CD4-positive, alpha-beta T cell (primary cell): ENCODE data around the gene FXYD3. TPM values are rescaled to one million over a fixed set of nuclear protein-coding genes. Genes with fewer than 3 reads are reported as not detected.

Source experiments
- ATAC-seq: fragments of 200-7000 bp; cut with Tn5 transposase; one replicate; pipeline ENCODE4 v1.10.0; 2022; ENCODE audit warnings: mild to moderate bottlenecking; ENCODE audit not compliant: poor library complexity
- CTCF ChIA-PET: fragments of 350-600 bp; sonication (Branson Sonifier 250); formaldehyde crosslinking; loops from one replicate; lab custom pipeline; 2021; ENCODE audit warnings: antibody characterized with exemption, inconsistent platforms; lab: Charles Lee
- POLR2A ChIA-PET: fragments of 350-600 bp; sonication (Branson Sonifier 250); formaldehyde crosslinking; loops from one replicate; lab custom pipeline; 2021; ENCODE audit warnings: antibody characterized with exemption, inconsistent platforms; lab: Charles Lee
- DNase-seq, 14 experiments: peaks; one replicate each; pipeline ENCODE4 v3.0.0-alpha.2; 2013 to 2020; ENCODE audit warnings: mixed read lengths in 2 of 14
- H3K27ac ChIP-seq, 2 donors: one replicate each; pipeline versions ENCODE4 v1.5.1 to v1.7.0; 2013; ENCODE audit warnings: low read length in 2 of 2, low read depth in 1 of 2, mild to moderate bottlenecking in 1 of 2
- H3K27me3 ChIP-seq, 2 experiments: 1 replicate in 1 of 2; 2 replicates in 1 of 2; pipeline versions ENCODE4 v1.6.1 to v1.7.0; 2013; ENCODE audit warnings: low read length in 2 of 2, control low read depth in 1 of 2, mild to moderate bottlenecking in 1 of 2, moderate library complexity in 1 of 2; ENCODE audit not compliant: insufficient read depth in 2 of 2, control insufficient read depth in 1 of 2
- H3K36me3 ChIP-seq: one replicate; pipeline ENCODE4 v1.6.1; 2013; ENCODE audit warnings: low read length, control low read depth; ENCODE audit not compliant: insufficient read depth
- H3K4me1 ChIP-seq: one replicate; pipeline ENCODE4 v1.6.1; 2013; ENCODE audit warnings: low read length, control low read depth; ENCODE audit not compliant: insufficient read depth
- H3K4me3 ChIP-seq: one replicate; pipeline ENCODE4 v1.5.1; 2013; ENCODE audit warnings: mild to moderate bottlenecking, low read length, moderate library complexity
- H3K9me3 ChIP-seq, 2 experiments: 1 replicate in 1 of 2; 2 replicates in 1 of 2; pipeline versions ENCODE4 v1.6.1 to v1.7.0; 2013; ENCODE audit warnings: low read length in 2 of 2, mild to moderate bottlenecking in 2 of 2, control low read depth in 1 of 2, moderate library complexity in 1 of 2; ENCODE audit not compliant: control insufficient read depth in 1 of 2, insufficient read depth in 1 of 2
- H3K27ac Mint-ChIP-seq: one replicate; pipeline ENCODE4 v1.8.0; 2020; ENCODE audit warnings: mixed read lengths
- H3K27me3 Mint-ChIP-seq: one replicate; pipeline ENCODE4 v1.8.0; 2021; ENCODE audit warnings: mixed read lengths
- H3K36me3 Mint-ChIP-seq: one replicate; pipeline ENCODE4 v1.8.0; 2021; ENCODE audit warnings: low read depth, mixed read lengths
- H3K4me1 Mint-ChIP-seq: one replicate; pipeline ENCODE4 v1.8.0; 2021; ENCODE audit warnings: low read depth, mixed read lengths
- H3K4me3 Mint-ChIP-seq: one replicate; pipeline ENCODE4 v1.8.0; 2020; ENCODE audit warnings: mild to moderate bottlenecking, mixed read lengths
- H3K9me3 Mint-ChIP-seq: one replicate; pipeline ENCODE4 v1.8.0; 2020; ENCODE audit warnings: mixed read lengths
- CTCF ChIP-seq: fragments of 200-600 bp; IDR thresholded peaks from one replicate; pipeline ENCODE4 v1.8.0; 2022; ENCODE audit warnings: antibody characterized with exemption, mild to moderate bottlenecking
- intact Hi-C, 2 experiments: fragments of 100-400 bp; cut with DNase I in 1 of 2; cut with micrococcal nuclease in 1 of 2; formaldehyde crosslinking; loops; one replicate each; pipeline versions ENCODE4 v1.15.1 to v1.9.0; 2023 to 2025; cut with DNase I, micrococcal nuclease
- total RNA-seq, 174 experiments: library from RNA in 2 of 174; stranded (reverse) in 2 of 174; gene quantifications; one replicate each; pipeline ENCODE4 v1.2.3 and lab custom pipeline; 2021 to 2026

FXYD3 gene
- total RNA-seq, 2 experiments from 2014 or later: not detected

- ATAC-seq (peak; percentile 80), DNase-seq (peak in 11 of 14 experiments; percentile 5 to 70 (median 23))
- H3K36me3 Mint-ChIP-seq: no peaks in the 10 kb centered on the region
- H3K4me3 ChIP-seq: no peak overlapping the region
- intact Hi-C loops: loop anchor here (1.0 to 5.0 kb wide), 3 partner anchors 117 to 450 kb away; no protein-coding TSS in a partner anchor
- H3K27ac Mint-ChIP-seq: no peak overlapping the region
- peak; percentile 78 for TF ChIP-seq CTCF
- H3K4me1 Mint-ChIP-seq: peaks cover 5% of the 10 kb centered on the region
- CTCF ChIA-PET: interaction anchor here (1.8 kb wide), 1 partner anchor 24 kb away, joined by 5 read pairs; no protein-coding TSS in a partner anchor
- H3K9me3 Mint-ChIP-seq: no peaks in the 10 kb centered on the region
- H3K27me3 ChIP-seq: peaks cover 10 to 11% of the 10 kb centered on the region in 2 experiments
- no peaks in the 10 kb centered on the region for H3K36me3 ChIP-seq
- no peaks in the 10 kb centered on the region for H3K9me3 ChIP-seq
- no peak overlapping the region for H3K4me3 Mint-ChIP-seq
- no peak overlapping the region for H3K27ac ChIP-seq
- POLR2A ChIA-PET: no interaction called here
- H3K4me1 ChIP-seq: peaks cover 11% of the 10 kb centered on the region
- peaks cover 12% of the 10 kb centered on the region for H3K27me3 Mint-ChIP-seq
Observed at GRCh38 chr19:35090506-35091214, 25.0 kb upstream of the FXYD3 start.

GRCh38 chr19:35093430-35093829, 22.2 kb upstream of the FXYD3 start:
- CTCF ChIA-PET: no interaction called here
- no peak for ATAC-seq
- Mint-ChIP-seq H3K27ac (no peak overlapping the region), H3K27me3 (peaks cover 12% of the 10 kb centered on the region), H3K9me3 (no peaks in the 10 kb centered on the region), H3K4me1 (peaks cover 5% of the 10 kb centered on the region), H3K4me3 (no peak overlapping the region), H3K36me3 (no peaks in the 10 kb centered on the region)
- Histone ChIP-seq H3K27ac (no peak overlapping the region), H3K4me3 (no peak overlapping the region), H3K36me3 (no peaks in the 10 kb centered on the region), H3K9me3 (no peaks in the 10 kb centered on the region), H3K4me1 (peaks cover 8% of the 10 kb centered on the region), H3K27me3 (peaks cover 10 to 11% of the 10 kb centered on the region in 2 experiments)
- intact Hi-C loops: loop anchor here in 1 of 2 experiments (5.0 kb wide), 1 partner anchor 256 kb away; no protein-coding TSS in a partner anchor
- TF ChIP-seq CTCF: no peak
- POLR2A ChIA-PET: no interaction called here
- DNase-seq: no peak

- no peak overlapping the region for H3K27ac ChIP-seq
- H3K4me1 ChIP-seq: peaks cover 8% of the 10 kb centered on the region
- H3K36me3 ChIP-seq: no peaks in the 10 kb centered on the region
- no peak overlapping the region for H3K27ac Mint-ChIP-seq
- ChIA-PET CTCF (no interaction called here), POLR2A (no interaction called here)
- no peak for TF ChIP-seq CTCF
- H3K36me3 Mint-ChIP-seq: no peaks in the 10 kb centered on the region
- peaks cover 12% of the 10 kb centered on the region for H3K27me3 Mint-ChIP-seq
- H3K4me1 Mint-ChIP-seq: peaks cover 5% of the 10 kb centered on the region
- H3K27me3 ChIP-seq: peaks cover 10 to 11% of the 10 kb centered on the region in 2 experiments
- no peak for DNase-seq
- intact Hi-C loops: loop anchor here in 1 of 2 experiments (5.0 kb wide), 1 partner anchor 257 kb away; no protein-coding TSS in a partner anchor
- no peak for ATAC-seq
- no peak overlapping the region for H3K4me3 Mint-ChIP-seq
- H3K9me3 ChIP-seq: no peaks in the 10 kb centered on the region
- no peak overlapping the region for H3K4me3 ChIP-seq
- no peaks in the 10 kb centered on the region for H3K9me3 Mint-ChIP-seq
Observed at GRCh38 chr19:35093941-35094647, 21.5 kb upstream of the FXYD3 start.
